K562 (cell line): ENCODE results near the gene EML1. TPM values are rescaled to one million over a fixed set of nuclear protein-coding genes. Genes with fewer than 3 reads are reported as not detected.

Source experiments
- ATF7 ChIP-seq: fragments of 450-650 bp; IDR thresholded peaks from 2 replicates; pipeline ENCODE4 v1.7.1; 2014; ENCODE audit warnings: mild to moderate bottlenecking, moderate library complexity
- BRCA1 ChIP-seq, 2 experiments: fragments of 450-650 bp in 1 of 2; sonication (generic) in 1 of 2; formaldehyde crosslinking in 1 of 2; IDR thresholded peaks; 2 replicates each; pipeline versions ENCODE4 v1.5.0 to v1.6.1; 2017 to 2020; ENCODE audit warnings: mild to moderate bottlenecking in 1 of 2, missing genetic modification reagents in 1 of 2
- DDX20 ChIP-seq: fragments of 450-650 bp; IDR thresholded peaks from 2 replicates; pipeline ENCODE4 v1.6.1; 2016; ENCODE audit warnings: missing genetic modification characterization, low read depth, mild to moderate bottlenecking, missing compliant biosample characterization, moderate library complexity
- RFX5 ChIP-seq: IDR thresholded peaks from 2 replicates; pipeline ENCODE4 v1.6.1; 2011; ENCODE audit warnings: low read depth, mild to moderate bottlenecking, improper control_type of control experiment, low read length
- TOE1 ChIP-seq, 2 experiments: fragments of 450-650 bp in 1 of 2; sonication (generic) in 1 of 2; formaldehyde crosslinking in 1 of 2; IDR thresholded peaks; 2 replicates each; pipeline versions ENCODE4 v1.7.1 to v1.8.0; 2016 to 2022; ENCODE audit warnings: borderline replicate concordance in 2 of 2, mild to moderate bottlenecking in 2 of 2, antibody characterized with exemption in 1 of 2, inconsistent platforms in 1 of 2, low read depth in 1 of 2, missing genetic modification reagents in 1 of 2, moderate library complexity in 1 of 2
- ZKSCAN1 ChIP-seq: fragments of 150-350 bp; IDR thresholded peaks from 2 replicates; pipeline ENCODE4 v1.6.1; 2016; ENCODE audit warnings: low read depth, low read length
- ZNF3 ChIP-seq: fragments of 250-450 bp; sonication (Bioruptor Pico); IDR thresholded peaks from 2 replicates; pipeline ENCODE4 v1.5.0; 2021; ENCODE audit warnings: mild to moderate bottlenecking, moderate library complexity
- ZNF324 ChIP-seq: fragments of 250-450 bp; sonication (Bioruptor Pico); IDR thresholded peaks from 2 replicates; pipeline ENCODE4 v1.4.0; 2020; ENCODE audit warnings: mild to moderate bottlenecking
- ZNF57 ChIP-seq: fragments of 450-650 bp; formaldehyde crosslinking; IDR thresholded peaks from 2 replicates; pipeline ENCODE4 v1.4.0; 2020; ENCODE audit warnings: mild to moderate bottlenecking, moderate library complexity
- polyA plus RNA-seq, 8 experiments: library from polyadenylated mRNA; depleted of rRNA in 4 of 8; stranded (reverse) in 5 of 8; unstranded in 3 of 8; fragments of >200 nt; fragmentation: Nextera tagmentation in 2 of 8; fragmentation: Illumina TruSeq in 1 of 8; extraction: Ambion mirVana in 2 of 8; extraction: Trizol in 1 of 8; gene quantifications; 2 replicates each; pipeline versions ENCODE4 v1.2.1 to v1.2.3, GENCODE V29; 2011 to 2014; ENCODE audit warnings: inconsistent platforms in 1 of 8, missing spikeins in 1 of 8
- total RNA-seq, 7 experiments: library from RNA; depleted of rRNA in 6 of 7; stranded (reverse); fragments of >200 nt in 6 of 7; fragmentation: Illumina TruSeq in 2 of 7; extraction: Trizol in 2 of 7; gene quantifications; 2 replicates each; pipeline versions ENCODE4 v1.2.1 to v1.2.3, GENCODE V29; 2011 to 2021; ENCODE audit warnings: low replicate concordance in 1 of 7
- TF ChIP-seq, protein P1 (sequence below): fragments of 250-450 bp; sonication (Bioruptor Pico); IDR thresholded peaks from 2 replicates; pipeline ENCODE4 v1.8.0; 2022; ENCODE audit warnings: inconsistent platforms, mild to moderate bottlenecking, moderate library complexity, borderline replicate concordance
- TF ChIP-seq, protein P2 (sequence below): fragments of 250-450 bp; sonication (Bioruptor Pico); IDR thresholded peaks from 2 replicates; pipeline ENCODE4 v1.8.0; 2021; ENCODE audit warnings: mild to moderate bottlenecking, moderate library complexity

The EML1 gene
- total and polyA plus RNA-seq, 9 of the 15 experiments (the other 6 are each of a cell fraction or from before 2014, with no cell fraction given), result 0.01 to 0.35 (median 0.07) TPM; not detected in 2

DNA sequence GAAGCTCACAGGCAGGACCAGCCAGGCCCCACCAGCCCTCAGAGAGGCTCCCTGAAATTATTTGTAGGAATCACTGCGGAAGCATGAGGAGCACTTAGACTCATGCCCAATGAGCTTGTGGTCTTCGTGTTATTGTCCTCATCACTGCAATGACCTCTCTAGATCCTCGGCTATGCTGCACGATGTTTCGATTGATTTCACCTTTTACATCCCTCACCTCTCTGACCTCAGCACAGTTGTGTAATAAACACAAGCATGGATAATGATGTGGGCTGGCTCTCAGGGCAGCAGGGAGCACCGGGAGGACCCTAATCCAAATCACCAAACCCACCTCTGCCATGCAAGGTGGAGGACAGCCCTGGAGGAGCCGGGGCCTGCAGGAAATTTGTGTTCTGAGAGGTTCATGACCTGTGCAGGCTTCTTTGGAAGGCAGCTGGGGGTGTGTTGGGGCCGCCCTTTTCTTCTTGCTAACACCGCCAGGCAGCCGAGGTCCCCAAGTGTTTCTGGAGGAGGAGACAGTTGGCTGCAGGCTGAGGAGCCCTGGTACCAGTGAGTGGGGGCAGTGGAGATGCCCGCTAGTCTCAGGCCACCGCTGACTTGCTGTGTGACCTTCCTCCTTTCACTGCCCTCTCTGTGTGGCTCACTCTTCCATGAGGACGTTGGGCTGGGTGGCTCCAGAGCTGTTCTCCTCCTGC, 29.5 kb upstream of the EML1 start (continued):
- TF ChIP-seq ZNF324 (CRISPR knock-in tag) (no peak), ZKSCAN1 (no peak), ZNF3 (CRISPR knock-in tag) (no peak), DDX20 (tag) (no peak), BRCA1 (IDR thresholded peaks at IDR 0.05) (no peak), BRCA1 (CRISPR knock-in tag; IDR thresholded peaks at IDR 0.05) (no peak), TOE1 (IDR thresholded peaks at IDR 0.05; ENCODE audit: borderline replicate concordance) (no peak), TOE1 (CRISPR knock-in tag; IDR thresholded peaks at IDR 0.05; ENCODE audit: borderline replicate concordance, low read depth) (no peak), RFX5 (no peak), ATF7 (no peak), ZNF57 (no peak)
- TF ChIP-seq, protein P1, sequence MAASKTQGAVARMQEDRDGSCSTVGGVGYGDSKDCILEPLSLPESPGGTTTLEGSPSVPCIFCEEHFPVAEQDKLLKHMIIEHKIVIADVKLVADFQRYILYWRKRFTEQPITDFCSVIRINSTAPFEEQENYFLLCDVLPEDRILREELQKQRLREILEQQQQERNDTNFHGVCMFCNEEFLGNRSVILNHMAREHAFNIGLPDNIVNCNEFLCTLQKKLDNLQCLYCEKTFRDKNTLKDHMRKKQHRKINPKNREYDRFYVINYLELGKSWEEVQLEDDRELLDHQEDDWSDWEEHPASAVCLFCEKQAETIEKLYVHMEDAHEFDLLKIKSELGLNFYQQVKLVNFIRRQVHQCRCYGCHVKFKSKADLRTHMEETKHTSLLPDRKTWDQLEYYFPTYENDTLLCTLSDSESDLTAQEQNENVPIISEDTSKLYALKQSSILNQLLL (CRISPR knock-in tag), result no peak
- TF ChIP-seq, protein P2, sequence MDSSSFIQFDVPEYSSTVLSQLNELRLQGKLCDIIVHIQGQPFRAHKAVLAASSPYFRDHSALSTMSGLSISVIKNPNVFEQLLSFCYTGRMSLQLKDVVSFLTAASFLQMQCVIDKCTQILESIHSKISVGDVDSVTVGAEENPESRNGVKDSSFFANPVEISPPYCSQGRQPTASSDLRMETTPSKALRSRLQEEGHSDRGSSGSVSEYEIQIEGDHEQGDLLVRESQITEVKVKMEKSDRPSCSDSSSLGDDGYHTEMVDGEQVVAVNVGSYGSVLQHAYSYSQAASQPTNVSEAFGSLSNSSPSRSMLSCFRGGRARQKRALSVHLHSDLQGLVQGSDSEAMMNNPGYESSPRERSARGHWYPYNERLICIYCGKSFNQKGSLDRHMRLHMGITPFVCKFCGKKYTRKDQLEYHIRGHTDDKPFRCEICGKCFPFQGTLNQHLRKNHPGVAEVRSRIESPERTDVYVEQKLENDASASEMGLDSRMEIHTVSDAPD (CRISPR knock-in tag), result no peak
- TF ChIP-seq, all 486 proteins: peak for 0
